Measurements from ENCODE around the gene TPRA1. TPM values are rescaled to one million over a fixed set of nuclear protein-coding genes. Genes with fewer than 3 reads are reported as not detected.

TPRA1 gene
- total and polyA plus RNA-seq, 9 of the 15 experiments (the other 6 are each of a cell fraction or from before 2014, with no cell fraction given) = 0.66 to 21.5 (median 11.1) TPM

DNA sequence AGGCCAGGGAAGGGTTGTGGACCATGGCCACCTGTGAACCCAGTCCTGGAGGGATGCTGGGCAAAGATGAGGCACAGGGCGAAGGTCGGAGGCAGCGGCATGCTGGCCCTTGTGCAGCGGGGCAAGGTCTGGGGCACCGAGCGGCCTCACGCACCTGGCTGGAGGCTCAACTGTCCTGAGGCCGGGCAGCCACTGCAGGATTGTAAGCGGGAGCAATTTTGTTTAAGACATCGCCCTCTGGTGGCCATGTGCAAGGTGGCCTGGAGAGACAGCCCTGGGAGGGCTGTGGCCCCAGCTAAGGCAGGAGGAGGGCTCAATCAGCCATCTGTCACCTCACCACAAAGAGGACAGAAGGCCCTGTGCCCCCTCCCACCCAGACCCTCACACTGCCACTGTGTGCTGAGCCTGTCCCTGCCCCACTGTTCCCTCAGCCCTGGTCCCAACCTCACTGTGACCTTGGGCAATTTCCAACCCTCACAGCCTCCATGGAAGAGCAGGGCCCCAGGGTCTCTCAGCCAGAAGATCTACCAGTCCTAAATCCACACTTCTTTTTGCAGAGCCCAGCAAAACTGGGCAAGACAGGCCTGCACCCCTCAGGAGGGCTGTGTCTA lies 46.2 kb downstream of the TPRA1 start (continued):
- TF ChIP-seq, protein P1, sequence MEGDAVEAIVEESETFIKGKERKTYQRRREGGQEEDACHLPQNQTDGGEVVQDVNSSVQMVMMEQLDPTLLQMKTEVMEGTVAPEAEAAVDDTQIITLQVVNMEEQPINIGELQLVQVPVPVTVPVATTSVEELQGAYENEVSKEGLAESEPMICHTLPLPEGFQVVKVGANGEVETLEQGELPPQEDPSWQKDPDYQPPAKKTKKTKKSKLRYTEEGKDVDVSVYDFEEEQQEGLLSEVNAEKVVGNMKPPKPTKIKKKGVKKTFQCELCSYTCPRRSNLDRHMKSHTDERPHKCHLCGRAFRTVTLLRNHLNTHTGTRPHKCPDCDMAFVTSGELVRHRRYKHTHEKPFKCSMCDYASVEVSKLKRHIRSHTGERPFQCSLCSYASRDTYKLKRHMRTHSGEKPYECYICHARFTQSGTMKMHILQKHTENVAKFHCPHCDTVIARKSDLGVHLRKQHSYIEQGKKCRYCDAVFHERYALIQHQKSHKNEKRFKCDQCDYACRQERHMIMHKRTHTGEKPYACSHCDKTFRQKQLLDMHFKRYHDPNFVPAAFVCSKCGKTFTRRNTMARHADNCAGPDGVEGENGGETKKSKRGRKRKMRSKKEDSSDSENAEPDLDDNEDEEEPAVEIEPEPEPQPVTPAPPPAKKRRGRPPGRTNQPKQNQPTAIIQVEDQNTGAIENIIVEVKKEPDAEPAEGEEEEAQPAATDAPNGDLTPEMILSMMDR (IDR thresholded peaks at IDR 0.05 in 2 of 3, conservative IDR thresholded peaks at IDR 0.05 in 1 of 3; ENCODE audit: insufficient read depth in 2 of 3, low read depth in 1 of 3, low read length in 3 of 3) = peak; percentile 66 to 75 (median 71)
- TF ChIP-seq, protein P2, sequence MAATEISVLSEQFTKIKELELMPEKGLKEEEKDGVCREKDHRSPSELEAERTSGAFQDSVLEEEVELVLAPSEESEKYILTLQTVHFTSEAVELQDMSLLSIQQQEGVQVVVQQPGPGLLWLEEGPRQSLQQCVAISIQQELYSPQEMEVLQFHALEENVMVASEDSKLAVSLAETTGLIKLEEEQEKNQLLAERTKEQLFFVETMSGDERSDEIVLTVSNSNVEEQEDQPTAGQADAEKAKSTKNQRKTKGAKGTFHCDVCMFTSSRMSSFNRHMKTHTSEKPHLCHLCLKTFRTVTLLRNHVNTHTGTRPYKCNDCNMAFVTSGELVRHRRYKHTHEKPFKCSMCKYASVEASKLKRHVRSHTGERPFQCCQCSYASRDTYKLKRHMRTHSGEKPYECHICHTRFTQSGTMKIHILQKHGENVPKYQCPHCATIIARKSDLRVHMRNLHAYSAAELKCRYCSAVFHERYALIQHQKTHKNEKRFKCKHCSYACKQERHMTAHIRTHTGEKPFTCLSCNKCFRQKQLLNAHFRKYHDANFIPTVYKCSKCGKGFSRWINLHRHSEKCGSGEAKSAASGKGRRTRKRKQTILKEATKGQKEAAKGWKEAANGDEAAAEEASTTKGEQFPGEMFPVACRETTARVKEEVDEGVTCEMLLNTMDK (IDR thresholded peaks at IDR 0.05; ENCODE audit: borderline replicate concordance, insufficient read depth, low read depth, low read length, poor library complexity, severe bottlenecking) = peak; percentile 4
- TF ChIP-seq ZNF217 (CRISPR knock-in tag; IDR thresholded peaks at IDR 0.05) (no peak), TSC22D4 (tag; IDR thresholded peaks at IDR 0.05) (no peak), KAT7 (CRISPR knock-in tag; IDR thresholded peaks at IDR 0.05; ENCODE audit: borderline replicate concordance) (no peak), SRSF7 (optimal IDR thresholded peaks at IDR 0.05; ENCODE audit: low read depth, low read length) (no peak), SMC3 (conservative IDR thresholded peaks at IDR 0.05; ENCODE audit: insufficient read depth, low read depth, low read length) (peak; percentile 44; the same call in 1 of the 2 replicates), IRF2 (CRISPR knock-in tag; IDR thresholded peaks at IDR 0.05) (no peak), RAD21 (CRISPR knock-in tag; conservative IDR thresholded peaks at IDR 0.05 in 1 of 2, IDR thresholded peaks at IDR 0.05 in 1 of 2) (peak in 1 of 2 experiments; percentile 59; a peak in 2 of 4 replicates), MTA2 (IDR thresholded peaks at IDR 0.05; ENCODE audit: low read depth) (no peak), ZNF785 (CRISPR knock-in tag; IDR thresholded peaks at IDR 0.05) (no peak), MCM5 (IDR thresholded peaks at IDR 0.05; ENCODE audit: low read depth) (no peak), SMAD4 (CRISPR knock-in tag; conservative IDR thresholded peaks at IDR 0.05) (no peak), NELFE (IDR thresholded peaks at IDR 0.05; ENCODE audit: insufficient read depth, insufficient read length) (no peak)
- TF ChIP-seq, protein P3, sequence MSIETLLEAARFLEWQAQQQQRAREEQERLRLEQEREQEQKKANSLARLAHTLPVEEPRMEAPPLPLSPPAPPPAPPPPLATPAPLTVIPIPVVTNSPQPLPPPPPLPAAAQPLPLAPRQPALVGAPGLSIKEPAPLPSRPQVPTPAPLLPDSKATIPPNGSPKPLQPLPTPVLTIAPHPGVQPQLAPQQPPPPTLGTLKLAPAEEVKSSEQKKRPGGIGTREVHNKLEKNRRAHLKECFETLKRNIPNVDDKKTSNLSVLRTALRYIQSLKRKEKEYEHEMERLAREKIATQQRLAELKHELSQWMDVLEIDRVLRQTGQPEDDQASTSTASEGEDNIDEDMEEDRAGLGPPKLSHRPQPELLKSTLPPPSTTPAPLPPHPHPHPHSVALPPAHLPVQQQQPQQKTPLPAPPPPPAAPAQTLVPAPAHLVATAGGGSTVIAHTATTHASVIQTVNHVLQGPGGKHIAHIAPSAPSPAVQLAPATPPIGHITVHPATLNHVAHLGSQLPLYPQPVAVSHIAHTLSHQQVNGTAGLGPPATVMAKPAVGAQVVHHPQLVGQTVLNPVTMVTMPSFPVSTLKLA (conservative IDR thresholded peaks at IDR 0.05) = no peak
- TF ChIP-seq, protein P4, sequence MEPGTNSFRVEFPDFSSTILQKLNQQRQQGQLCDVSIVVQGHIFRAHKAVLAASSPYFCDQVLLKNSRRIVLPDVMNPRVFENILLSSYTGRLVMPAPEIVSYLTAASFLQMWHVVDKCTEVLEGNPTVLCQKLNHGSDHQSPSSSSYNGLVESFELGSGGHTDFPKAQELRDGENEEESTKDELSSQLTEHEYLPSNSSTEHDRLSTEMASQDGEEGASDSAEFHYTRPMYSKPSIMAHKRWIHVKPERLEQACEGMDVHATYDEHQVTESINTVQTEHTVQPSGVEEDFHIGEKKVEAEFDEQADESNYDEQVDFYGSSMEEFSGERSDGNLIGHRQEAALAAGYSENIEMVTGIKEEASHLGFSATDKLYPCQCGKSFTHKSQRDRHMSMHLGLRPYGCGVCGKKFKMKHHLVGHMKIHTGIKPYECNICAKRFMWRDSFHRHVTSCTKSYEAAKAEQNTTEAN (CRISPR knock-in tag; IDR thresholded peaks at IDR 0.05) = no peak
- TF ChIP-seq, protein P5, sequence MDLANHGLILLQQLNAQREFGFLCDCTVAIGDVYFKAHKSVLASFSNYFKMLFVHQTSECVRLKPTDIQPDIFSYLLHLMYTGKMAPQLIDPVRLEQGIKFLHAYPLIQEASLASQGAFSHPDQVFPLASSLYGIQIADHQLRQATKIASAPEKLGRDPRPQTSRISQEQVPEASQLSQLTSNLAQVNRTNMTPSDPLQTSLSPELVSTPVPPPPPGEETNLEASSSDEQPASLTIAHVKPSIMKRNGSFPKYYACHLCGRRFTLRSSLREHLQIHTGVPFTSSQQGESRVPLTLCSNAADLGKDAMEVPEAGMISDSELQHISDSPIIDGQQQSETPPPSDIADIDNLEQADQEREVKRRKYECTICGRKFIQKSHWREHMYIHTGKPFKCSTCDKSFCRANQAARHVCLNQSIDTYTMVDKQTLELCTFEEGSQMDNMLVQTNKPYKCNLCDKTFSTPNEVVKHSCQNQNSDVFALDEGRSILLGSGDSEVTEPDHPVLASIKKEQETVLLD (IDR thresholded peaks at IDR 0.05) = no peak
